ENCODE data around the gene MYO1G.

- TF ChIP-seq POLR2AphosphoS5 (IDR thresholded peaks at IDR 0.05; ENCODE audit: low read depth, low read length) (no peak), TAF1 (IDR thresholded peaks at IDR 0.05; ENCODE audit: borderline replicate concordance, low read depth, low read length) (no peak)
Observed at GRCh38 chr7:44937426-44937825, 41.4 kb downstream of the MYO1G start.
